ENCODE results near the gene CCDC82. TPM values are rescaled to one million over a fixed set of nuclear protein-coding genes. Genes with fewer than 3 reads are reported as not detected.
A peak's percentile ranks its signal among the peaks of the same experiment; 100 is the strongest.

The CCDC82 gene
- total and polyA plus RNA-seq, 2 of the 4 experiments (the other 2 are of a cell fraction) = 4.1 to 9.4 TPM

DNA sequence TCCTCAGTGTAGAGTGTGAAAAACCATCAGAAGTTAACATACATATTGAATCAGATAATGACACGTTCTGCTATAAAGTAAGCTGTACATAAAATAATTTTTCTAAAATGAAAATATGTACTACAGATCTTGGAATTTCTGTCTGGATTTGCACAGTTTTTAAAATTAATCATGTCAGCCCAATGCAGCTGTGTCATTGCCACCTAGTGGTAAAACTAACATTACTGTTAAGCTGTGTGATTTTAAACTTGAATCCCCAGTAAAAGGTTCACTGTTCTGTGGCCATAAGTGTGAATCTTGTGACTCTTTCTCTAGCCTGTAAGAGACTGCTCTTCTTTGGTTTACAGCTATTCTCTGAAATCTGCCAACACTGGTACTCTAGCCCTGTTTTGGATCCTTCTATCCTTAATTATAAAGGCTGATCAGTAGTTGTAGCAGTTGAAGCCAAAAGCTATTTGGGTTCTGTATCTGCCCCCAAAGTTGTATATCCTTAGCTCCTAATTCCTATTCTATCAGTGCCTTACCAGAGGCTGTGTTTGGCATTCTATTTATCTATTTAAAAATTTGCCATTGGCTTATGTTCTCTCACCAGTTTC, 4.1 kb upstream of the CCDC82 start (continued):
- no peak for TF ChIP-seq CEBPB (IDR thresholded peaks at IDR 0.05; ENCODE audit: low read depth, low read length)

DNA sequence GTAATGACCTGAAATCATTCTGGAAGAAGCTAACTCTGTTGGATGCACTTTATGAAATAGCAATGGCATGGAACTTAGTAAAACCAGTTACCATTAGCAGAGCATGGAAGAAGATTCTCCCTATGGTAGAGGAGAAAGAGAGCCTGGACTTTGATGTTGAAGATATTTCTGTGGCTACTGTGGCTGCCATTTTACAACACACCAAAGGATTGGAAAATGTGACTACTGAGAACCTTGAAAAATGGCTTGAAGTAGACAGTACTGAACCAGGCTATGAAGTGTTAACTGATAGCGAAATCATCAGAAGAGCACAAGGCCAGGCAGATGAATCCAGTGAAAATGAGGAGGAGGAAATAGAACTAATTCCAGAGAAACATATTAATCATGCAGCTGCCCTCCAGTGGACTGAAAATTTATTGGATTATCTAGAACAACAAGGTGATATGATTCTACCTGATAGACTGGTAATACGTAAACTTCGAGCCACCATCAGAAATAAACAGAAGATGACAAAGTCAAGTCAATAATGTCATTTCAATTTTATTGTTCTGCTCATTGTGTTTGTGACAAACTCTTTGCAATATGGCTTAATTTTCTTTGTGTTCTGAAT, 2.1 kb upstream of the CCDC82 start:
- BruUV-seq (replicated peaks) = no TSS peak
- H3K4me2 ChIP-seq (ENCODE audit: low read depth, low read length) = no peak overlapping the region
- H3K9ac ChIP-seq (ENCODE audit: low read depth, low read length) = no peak overlapping the region

More for the DNA sequence above, 2.1 kb upstream of the CCDC82 start:
- Histone ChIP-seq H2AK5ac (ENCODE audit: low read depth, low read length) (no peak overlapping the region), H4K20me1 (ENCODE audit: insufficient read depth, low read length) (no peaks in the 10 kb centered on the region), H3K4ac (ENCODE audit: low read depth, low read length) (no peak overlapping the region), H2BK15ac (ENCODE audit: low read depth, low read length) (no peak overlapping the region), H3K9me3 (ENCODE audit: control insufficient read depth, insufficient read depth, low read length) (no peaks in the 10 kb centered on the region; the same call in 1 of the 2 replicates), H3K56ac (ENCODE audit: extremely low read depth, insufficient read depth, low read length) (no peak overlapping the region), H3K9me1 (ENCODE audit: insufficient read depth, low read length) (0 out of 2 replicates have a peak, but pooled peaks cover 2% of the 10 kb centered on the region), H3K4me1 (ENCODE audit: control insufficient read depth, insufficient read depth, low read length) (no peaks in the 10 kb centered on the region; the same call in 1 of the 2 replicates), H3K14ac (replicated peaks; ENCODE audit: low read depth, low read length) (no peak overlapping the region), H2BK20ac (ENCODE audit: low read depth, low read length) (no peak overlapping the region), H2AFZ (replicated peaks; ENCODE audit: low read length, poor library complexity) (no peak overlapping the region), H4K5ac (ENCODE audit: low read depth, low read length) (no peak overlapping the region), H3K4me3 (ENCODE audit: insufficient read depth, low read depth, low read length) (no peak overlapping the region), H2BK120ac (ENCODE audit: low read depth, low read length) (no peak overlapping the region), H4K8ac (ENCODE audit: low read depth in 2 of 2, low read length in 2 of 2) (no peak overlapping the region), H3K27me3 (ENCODE audit: control insufficient read depth, insufficient read depth, low read length) (no peaks in the 10 kb centered on the region), H3K27ac (ENCODE audit: insufficient read depth, low read length) (no peak overlapping the region), H2AK9ac (replicated peaks; ENCODE audit: low read depth, low read length, poor library complexity) (no peak overlapping the region), H4K91ac (ENCODE audit: insufficient read depth, low read depth, low read length) (no peak overlapping the region), H3K36me3 (ENCODE audit: control insufficient read depth, insufficient read depth, low read length) (no peaks in the 10 kb centered on the region), H3K18ac (ENCODE audit: low read depth, low read length) (no peak overlapping the region), H3K79me1 (ENCODE audit: low read depth in 1 of 2, low read length in 2 of 2) (peaks cover 28 to 43% of the 10 kb centered on the region in 2 experiments), H3K23ac (ENCODE audit: low read depth, low read length) (peak overlapping the region; percentile 10; the same call in 1 of the 2 replicates), H2BK5ac (ENCODE audit: low read depth, low read length, poor library complexity, severe bottlenecking) (no peak overlapping the region)
- TF ChIP-seq RCOR1 (IDR thresholded peaks at IDR 0.05; ENCODE audit: insufficient replicate concordance, low read length) (no peak), FOS (IDR thresholded peaks at IDR 0.05; ENCODE audit: low read depth, low read length) (no peak), NFE2L2 (IDR thresholded peaks at IDR 0.05; ENCODE audit: low read depth, low read length) (no peak), MXI1 (IDR thresholded peaks at IDR 0.05; ENCODE audit: borderline replicate concordance, low read depth, low read length) (no peak), CHD1 (IDR thresholded peaks at IDR 0.05; ENCODE audit: low read depth, low read length) (no peak), RAD21 (IDR thresholded peaks at IDR 0.05; ENCODE audit: low read length) (peak; percentile 11; the same call in 1 of the 2 replicates)
- WGBS, 2 experiments (ENCODE audit: extremely low coverage in 2 of 2, insufficient read length in 1 of 2) = no CpG with 5 or more reads among the region's 3 CpGs
- ChIA-PET POLR2A (ENCODE audit: unreplicated experiment) (no interaction called here), CTCF (interaction anchor here (1.0 kb wide), 1 partner anchor 543 kb away, joined by 3 read pairs; no protein-coding TSS in a partner anchor)
- DNase-seq (no peak), ATAC-seq (ENCODE audit: low read depth) (no peak)
- intact Hi-C loops (cut with micrococcal nuclease) (loop anchor here (2.0 to 5.0 kb wide), 2 partner anchors 470 to 555 kb away; partner anchors contain the start of gene MTMR2), dilution Hi-C loops (cut with HindIII; ENCODE audit: low sequenced_read_pairs, unreplicated experiment) (no loop called here), in situ Hi-C loops (cut with MboI; ENCODE audit: low sequenced_read_pairs) (loop anchor here (10.0 kb wide), 1 partner anchor 547 kb away; no protein-coding TSS in a partner anchor)

All from IMR-90 (cell line).